Liver (tissue), 9 donors: ENCODE data around the gene EGFR. TPM values are rescaled to one million over a fixed set of nuclear protein-coding genes. Genes with fewer than 3 reads are reported as not detected.

Experiments
- DNase-seq: peaks from one replicate; pipeline ENCODE4 v3.0.0-alpha.2; 2017; ENCODE audit warnings: low spot score
- H3K27ac ChIP-seq, 2 donors: one replicate each; pipeline ENCODE4 v1.7.0; 2013; ENCODE audit warnings: inconsistent platforms in 2 of 2, low read length in 2 of 2, control low read depth in 1 of 2, low read depth in 1 of 2, mild to moderate bottlenecking in 1 of 2
- H3K27me3 ChIP-seq, 4 donors: one replicate each; pipeline versions ENCODE4 v1.6.1 to v1.7.0; 2013; ENCODE audit warnings: low read length in 3 of 4, inconsistent platforms in 1 of 4, mild to moderate bottlenecking in 1 of 4, moderate library complexity in 1 of 4; ENCODE audit not compliant: control insufficient read depth in 4 of 4, insufficient read depth in 4 of 4
- H3K36me3 ChIP-seq, 4 donors: one replicate each; pipeline versions ENCODE4 v1.6.1 to v1.7.0; 2013; ENCODE audit warnings: low read length in 3 of 4, mild to moderate bottlenecking in 3 of 4, low read depth in 1 of 4, moderate library complexity in 1 of 4; ENCODE audit not compliant: control insufficient read depth in 4 of 4, insufficient read depth in 3 of 4
- H3K4me1 ChIP-seq, 4 donors: one replicate each; pipeline versions ENCODE4 v1.6.1 to v1.7.0; 2013; ENCODE audit warnings: low read length in 3 of 4, mild to moderate bottlenecking in 3 of 4, moderate library complexity in 1 of 4; ENCODE audit not compliant: control insufficient read depth in 4 of 4, insufficient read depth in 4 of 4
- H3K4me3 ChIP-seq, 3 donors: one replicate each; pipeline versions ENCODE4 v1.6.1 to v1.7.0; 2013; ENCODE audit warnings: low read length in 3 of 3, control low read depth in 1 of 3, low read depth in 1 of 3, mild to moderate bottlenecking in 1 of 3
- H3K9ac ChIP-seq, 2 donors: one replicate each; pipeline ENCODE4 v1.7.0; 2013; ENCODE audit warnings: low read length in 2 of 2, mild to moderate bottlenecking in 2 of 2, moderate library complexity in 2 of 2, control low read depth in 1 of 2, low read depth in 1 of 2
- H3K9me3 ChIP-seq, 4 donors: one replicate each; pipeline versions ENCODE4 v1.6.1 to v1.7.0; 2013; ENCODE audit warnings: low read length in 3 of 4; ENCODE audit not compliant: control insufficient read depth in 4 of 4
- FOXA1 ChIP-seq: IDR thresholded peaks from 2 replicates; pipeline ENCODE4 v1.6.1; 2016; ENCODE audit warnings: antibody characterized with exemption
- HNF4A ChIP-seq, 2 donors: conservative IDR thresholded peaks; 2 replicates each; pipeline ENCODE4 v1.6.1; 2016; ENCODE audit warnings: antibody characterized with exemption in 2 of 2, mild to moderate bottlenecking in 2 of 2
- HNF4G ChIP-seq: IDR thresholded peaks from 2 replicates; pipeline ENCODE4 v1.6.1; 2016; ENCODE audit warnings: antibody characterized with exemption
- JUND ChIP-seq, 2 donors: IDR thresholded peaks; 2 replicates each; pipeline ENCODE4 v1.6.1; 2016; ENCODE audit warnings: antibody characterized with exemption in 2 of 2
- MAX ChIP-seq: IDR thresholded peaks from 2 replicates; pipeline ENCODE4 v1.6.1; 2016; ENCODE audit warnings: antibody characterized with exemption
- RXRA ChIP-seq, 2 donors: IDR thresholded peaks; 2 replicates each; pipeline ENCODE4 v1.6.1; 2017 to 2018; ENCODE audit warnings: antibody characterized with exemption in 2 of 2, mild to moderate bottlenecking in 1 of 2
- SP1 ChIP-seq: IDR thresholded peaks from 2 replicates; pipeline ENCODE4 v1.6.1; 2018; ENCODE audit warnings: antibody characterized with exemption, mild to moderate bottlenecking
- TAF1 ChIP-seq: conservative IDR thresholded peaks from 2 replicates; pipeline ENCODE4 v1.6.1; 2016; ENCODE audit warnings: antibody characterized with exemption, mild to moderate bottlenecking
- YY1 ChIP-seq: IDR thresholded peaks from 2 replicates; pipeline ENCODE4 v1.6.1; 2016; ENCODE audit warnings: antibody characterized with exemption, mild to moderate bottlenecking
- WGBS: extraction: QIAGEN DNeasy Blood & Tissue Kit; methylation state at CpG from one replicate; pipeline ENCODE4 v1.1.7; 2013; 5-methylcytosine and 5-hydroxymethylcytosine counted together
- polyA plus RNA-seq, 2 donors: library from polyadenylated mRNA; stranded (reverse) in 1 of 2; unstranded in 1 of 2; fragments of 200-250 nt in 1 of 2; fragments of >200 nt in 1 of 2; fragmentation: Nextera tagmentation in 1 of 2; extraction: Ambion mirVana in 1 of 2; gene quantifications; one replicate each; pipeline versions ENCODE4 v1.2.1 to v1.2.3, GENCODE V29; 2013 to 2015
- total RNA-seq, 2 donors: library from RNA; depleted of rRNA; stranded (reverse); fragments of >200 nt; gene quantifications; one replicate each; pipeline ENCODE4 v1.2.3, GENCODE V29; 2014
- TF ChIP-seq, protein P1 (sequence below): IDR thresholded peaks from 2 replicates; pipeline ENCODE4 v1.6.1; 2016; ENCODE audit warnings: antibody characterized with exemption, mild to moderate bottlenecking
- donor health status: healthy.
- donor health status: healthy.
- donor health status: healthy.
- donor health status: healthy.
- donor health status: healthy.

EGFR gene
- total and polyA plus RNA-seq, 4 donors, result 22.6 to 37.0 (median 27.7) TPM

DNA sequence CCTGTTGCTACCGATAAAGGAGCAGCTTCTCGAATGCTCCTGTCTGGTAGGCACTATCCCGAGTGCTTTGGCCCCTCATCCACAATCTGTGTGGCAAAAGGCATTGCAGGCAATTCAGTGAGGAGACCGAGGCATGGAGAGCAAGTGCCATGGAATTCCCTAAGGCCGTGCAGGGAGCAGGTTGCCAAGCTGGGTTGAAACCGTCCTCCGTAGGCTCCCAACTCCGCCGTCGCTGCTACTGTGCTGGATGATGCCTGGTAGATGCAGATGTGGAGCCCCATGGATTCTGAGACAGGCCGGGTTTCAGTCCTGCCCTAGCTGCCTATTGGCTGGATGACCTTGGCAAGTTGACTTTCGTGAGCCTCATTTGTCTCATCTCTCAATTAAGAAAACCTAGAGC is 85.3 kb downstream of the EGFR start:
- Histone ChIP-seq H3K4me1 (peaks cover 0 to 5% (median 3%) of the 10 kb centered on the region in 4 donors), H3K9me3 (no peaks in the 10 kb centered on the region), H3K36me3 (peaks cover 0 to 3% (median 0%) of the 10 kb centered on the region in 4 donors), H3K9ac (no peak overlapping the region), H3K4me3 (no peak overlapping the region), H3K27me3 (no peaks in the 10 kb centered on the region), H3K27ac (no peak overlapping the region)
- 97% methylated on average over 12 of the region's 12 CpGs for WGBS
- DNase-seq, result no peak
- no peak for TF ChIP-seq MAX
- TF ChIP-seq SP1, result no peak
- no peak for TF ChIP-seq HNF4A (conservative IDR thresholded peaks at IDR 0.05)
- TF ChIP-seq FOXA1, result no peak
- no peak for TF ChIP-seq JUND (IDR thresholded peaks at IDR 0.05)
- TF ChIP-seq, protein P1, sequence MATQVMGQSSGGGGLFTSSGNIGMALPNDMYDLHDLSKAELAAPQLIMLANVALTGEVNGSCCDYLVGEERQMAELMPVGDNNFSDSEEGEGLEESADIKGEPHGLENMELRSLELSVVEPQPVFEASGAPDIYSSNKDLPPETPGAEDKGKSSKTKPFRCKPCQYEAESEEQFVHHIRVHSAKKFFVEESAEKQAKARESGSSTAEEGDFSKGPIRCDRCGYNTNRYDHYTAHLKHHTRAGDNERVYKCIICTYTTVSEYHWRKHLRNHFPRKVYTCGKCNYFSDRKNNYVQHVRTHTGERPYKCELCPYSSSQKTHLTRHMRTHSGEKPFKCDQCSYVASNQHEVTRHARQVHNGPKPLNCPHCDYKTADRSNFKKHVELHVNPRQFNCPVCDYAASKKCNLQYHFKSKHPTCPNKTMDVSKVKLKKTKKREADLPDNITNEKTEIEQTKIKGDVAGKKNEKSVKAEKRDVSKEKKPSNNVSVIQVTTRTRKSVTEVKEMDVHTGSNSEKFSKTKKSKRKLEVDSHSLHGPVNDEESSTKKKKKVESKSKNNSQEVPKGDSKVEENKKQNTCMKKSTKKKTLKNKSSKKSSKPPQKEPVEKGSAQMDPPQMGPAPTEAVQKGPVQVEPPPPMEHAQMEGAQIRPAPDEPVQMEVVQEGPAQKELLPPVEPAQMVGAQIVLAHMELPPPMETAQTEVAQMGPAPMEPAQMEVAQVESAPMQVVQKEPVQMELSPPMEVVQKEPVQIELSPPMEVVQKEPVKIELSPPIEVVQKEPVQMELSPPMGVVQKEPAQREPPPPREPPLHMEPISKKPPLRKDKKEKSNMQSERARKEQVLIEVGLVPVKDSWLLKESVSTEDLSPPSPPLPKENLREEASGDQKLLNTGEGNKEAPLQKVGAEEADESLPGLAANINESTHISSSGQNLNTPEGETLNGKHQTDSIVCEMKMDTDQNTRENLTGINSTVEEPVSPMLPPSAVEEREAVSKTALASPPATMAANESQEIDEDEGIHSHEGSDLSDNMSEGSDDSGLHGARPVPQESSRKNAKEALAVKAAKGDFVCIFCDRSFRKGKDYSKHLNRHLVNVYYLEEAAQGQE, result no peak
- no peak for TF ChIP-seq YY1

DNA sequence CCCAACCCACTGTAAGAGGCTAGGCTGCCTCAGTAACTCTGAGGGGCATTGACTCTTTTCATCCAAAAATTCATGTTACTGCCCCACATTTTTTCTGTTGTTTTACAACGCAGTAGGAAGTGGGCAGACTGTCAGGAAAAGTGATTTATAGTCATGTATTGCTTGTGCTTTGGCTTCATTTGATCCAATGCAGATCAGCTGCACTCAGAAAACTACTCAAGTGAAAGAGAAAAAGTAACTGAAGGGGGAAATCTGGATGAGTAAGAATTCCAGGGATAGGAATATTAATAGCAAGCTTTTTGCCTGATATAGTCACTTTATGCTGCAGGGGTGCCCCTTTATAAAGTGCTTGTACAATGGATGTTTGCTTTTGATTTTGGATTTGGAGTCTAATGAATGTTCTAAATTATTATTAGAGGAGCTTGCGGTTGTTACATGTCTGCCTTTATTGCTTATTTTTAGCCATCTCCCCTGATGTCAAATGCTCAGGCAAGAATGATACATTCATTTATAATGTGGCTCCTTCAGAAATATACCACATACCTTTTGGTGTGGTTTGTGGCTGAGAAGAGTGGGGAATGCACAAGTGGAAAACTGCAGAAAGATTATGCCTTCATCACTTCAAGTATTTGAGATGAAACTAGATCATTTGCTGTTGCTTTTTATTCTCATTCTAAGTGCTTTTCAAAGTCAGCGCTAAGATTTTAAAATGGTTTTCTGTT is 86.1 kb downstream of the EGFR start:
- H3K9me3 ChIP-seq, result no peaks in the 10 kb centered on the region
- no peaks in the 10 kb centered on the region for H3K27me3 ChIP-seq
- H3K4me1 ChIP-seq, result peaks cover 0 to 2% (median under 1%) of the 10 kb centered on the region in 4 donors
- TF ChIP-seq RXRA (IDR thresholded peaks at IDR 0.05) (no peak), HNF4G (no peak), TAF1 (no peak), HNF4A (conservative IDR thresholded peaks at IDR 0.05) (no peak)
- TF ChIP-seq, protein P1, result no peak
- WGBS, result 83% methylated on average over 3 of the region's 3 CpGs
- H3K9ac ChIP-seq, result no peak overlapping the region
- no peak overlapping the region for H3K27ac ChIP-seq
- H3K36me3 ChIP-seq, result peaks cover 0 to 3% (median 0%) of the 10 kb centered on the region in 4 donors
- no peak for DNase-seq
- H3K4me3 ChIP-seq, result no peak overlapping the region
